SU-DHL-6 (cell line): Measurements from ENCODE around the gene VARS1.
"Not testable (repeated sequence)": the region's sequence is repeated elsewhere in the genome, so short reads cannot be mapped to it uniquely, and the experiment has no call there.

Experiments
- H2AFZ ChIP-seq: fragments of 200-600 bp; sonication (generic); 2 replicates; pipeline ENCODE4 v1.6.1; 2014; ENCODE audit warnings: low read depth, mild to moderate bottlenecking, moderate library complexity, mixed read lengths, antibody characterized with exemption, low read length; ENCODE audit not compliant: severe bottlenecking
- H3F3A ChIP-seq: fragments of 200-600 bp; shearing (Covaris generic); 2 replicates; pipeline ENCODE4 v1.6.0; 2016; ENCODE audit warnings: antibody characterized with exemption, mild to moderate bottlenecking; ENCODE audit not compliant: insufficient read depth
- H3K27ac ChIP-seq: fragments of 200-600 bp; sonication (generic); 2 replicates; pipeline ENCODE4 v1.5.1; 2016; ENCODE audit warnings: low read depth, mild to moderate bottlenecking, low read length, moderate library complexity, mixed read lengths
- H3K27me3 ChIP-seq: fragments of 200-600 bp; sonication (generic), shearing (Covaris generic); 2 replicates; pipeline ENCODE4 v1.6.0; 2014; ENCODE audit warnings: mild to moderate bottlenecking, low read length
- H3K36me3 ChIP-seq: fragments of 200-600 bp; sonication (generic); 2 replicates; pipeline ENCODE4 v1.6.1; 2014; ENCODE audit warnings: mild to moderate bottlenecking, low read length, mixed read lengths
- H3K4me2 ChIP-seq: fragments of 300-600, 200-600 bp; shearing (Covaris generic), sonication (generic); 2 replicates; pipeline ENCODE4 v1.6.0; 2014; ENCODE audit warnings: low read length, low read depth, mild to moderate bottlenecking; ENCODE audit not compliant: poor library complexity, severe bottlenecking
- H3K4me3 ChIP-seq: fragments of 200-600 bp; sonication (generic); 2 replicates; pipeline ENCODE4 v1.5.1; 2014; ENCODE audit warnings: antibody characterized with exemption, low read length, mild to moderate bottlenecking, mixed read lengths; ENCODE audit not compliant: insufficient read depth, poor library complexity, severe bottlenecking
- H3K79me2 ChIP-seq: fragments of 200-600 bp; sonication (generic); 2 replicates; pipeline ENCODE4 v1.6.1; 2014; ENCODE audit warnings: mild to moderate bottlenecking, low read length, moderate library complexity; ENCODE audit not compliant: insufficient read depth
- H3K9ac ChIP-seq: fragments of 200-600 bp; sonication (generic); 2 replicates; pipeline ENCODE4 v1.7.0; 2014; ENCODE audit warnings: mild to moderate bottlenecking, low read length
- H3K9me2 ChIP-seq: fragments of 200-600 bp; sonication (generic); replicated peaks from 2 replicates; pipeline ENCODE4 v1.6.1; 2014; ENCODE audit warnings: low read length; ENCODE audit not compliant: insufficient read depth
- H3K9me3 ChIP-seq: fragments of 200-600 bp; sonication (generic); 2 replicates; pipeline ENCODE4 v1.6.1; 2014; ENCODE audit warnings: low read length, mixed read lengths; ENCODE audit not compliant: insufficient read depth
- H4K20me1 ChIP-seq: fragments of 200-600 bp; sonication (generic); 2 replicates; pipeline ENCODE4 v1.6.1; 2014; ENCODE audit warnings: low read depth, mild to moderate bottlenecking, antibody characterized with exemption, low read length, moderate library complexity, mixed read lengths
- CTCF ChIP-seq: fragments of 200-600 bp; sonication (generic); IDR thresholded peaks from one replicate; pipeline ENCODE4 v1.5.1; 2017; ENCODE audit warnings: antibody characterized with exemption, mild to moderate bottlenecking, low read length, moderate library complexity; ENCODE audit not compliant: insufficient read depth, poor library complexity, severe bottlenecking
- EZH2phosphoT487 ChIP-seq: fragments of 200-600 bp; sonication (generic), shearing (Covaris generic); conservative IDR thresholded peaks from 2 replicates; pipeline ENCODE4 v1.6.1; 2018; ENCODE audit warnings: mild to moderate bottlenecking, antibody characterized with exemption, low read length, moderate library complexity, mixed read lengths

VARS1 gene

GRCh38 chr6:31822036-31822821 is 26.7 kb upstream of the VARS1 start:
- Histone ChIP-seq H3K9me2 (no peaks in the 10 kb centered on the region), H4K20me1 (no peaks in the 10 kb centered on the region), H3K79me2 (no peaks in the 10 kb centered on the region), H3K9me3 (no peaks in the 10 kb centered on the region), H3F3A (peaks cover 4% of the 10 kb centered on the region; the same call in 1 of the 2 replicates), H3K27ac (peak overlapping the region; percentile 44), H2AFZ (peak overlapping the region; percentile 89), H3K36me3 (no peaks in the 10 kb centered on the region), H3K27me3 (no peaks in the 10 kb centered on the region), H3K4me2 (peak overlapping the region; percentile 73), H3K4me3 (peak overlapping the region; percentile 63), H3K9ac (peak overlapping the region; percentile 65)
- TF ChIP-seq CTCF (no peak), EZH2phosphoT487 (no peak)

GRCh38 chr6:31821301-31822035 is 25.9 kb upstream of the VARS1 start:
- no peak for TF ChIP-seq CTCF
- no peak for TF ChIP-seq EZH2phosphoT487
- H3K27ac ChIP-seq, result peak overlapping the region; percentile 44; the same call in 1 of the 2 replicates
- H3K36me3 ChIP-seq, result no peaks in the 10 kb centered on the region
- no peaks in the 10 kb centered on the region for H4K20me1 ChIP-seq
- H3K4me3 ChIP-seq, result peak overlapping the region; percentile 63
- H3K9me3 ChIP-seq, result no peaks in the 10 kb centered on the region
- peaks cover 4% of the 10 kb centered on the region; the same call in 1 of the 2 replicates for H3F3A ChIP-seq
- H3K4me2 ChIP-seq, result peak overlapping the region; percentile 73
- no peaks in the 10 kb centered on the region for H3K9me2 ChIP-seq
- no peaks in the 10 kb centered on the region for H3K27me3 ChIP-seq
- H3K9ac ChIP-seq, result peak overlapping the region; percentile 65
- H2AFZ ChIP-seq, result peak overlapping the region; percentile 89
- H3K79me2 ChIP-seq, result no peaks in the 10 kb centered on the region

GRCh38 chr6:31820399-31820798 is 24.8 kb upstream of the VARS1 start:
- H3K9ac ChIP-seq, H3K4me2 ChIP-seq: not testable (repeated sequence)

More at GRCh38 chr6:31820399-31820798, 24.8 kb upstream of the VARS1 start:
- not testable (repeated sequence) for H3F3A ChIP-seq, H2AFZ ChIP-seq, H3K9me3 ChIP-seq, H3K4me3 ChIP-seq, H3K9me2 ChIP-seq, H3K79me2 ChIP-seq, H4K20me1 ChIP-seq, H3K36me3 ChIP-seq, H3K27ac ChIP-seq, H3K27me3 ChIP-seq
